ENCODE data around the gene WDR17.
A peak's percentile ranks its signal among the peaks of the same experiment; 100 is the strongest.

The WDR17 gene

GRCh38 chr4:176052744-176053143, 12.9 kb upstream of the WDR17 start:
- ATAC-seq (replicated peaks), result peak; percentile 99 to 100
- Mint-ChIP-seq H3K4me3 (peak overlapping the region; percentile 26 to 54), H3K27me3 (peaks cover 6 to 7% of the 10 kb centered on the region in 2 donors)

GRCh38 chr4:176053785-176054184, 11.9 kb upstream of the WDR17 start:
- Mint-ChIP-seq H3K4me3 (no peak overlapping the region), H3K9me3 (no peaks in the 10 kb centered on the region), H3K36me3 (no peaks in the 10 kb centered on the region), H3K27me3 (peaks cover 0 to under 1% of the 10 kb centered on the region in 2 donors), H3K27ac (no peak overlapping the region), H3K4me1 (peaks cover 9 to 17% of the 10 kb centered on the region in 2 donors)
- no peak for DNase-seq
- no peak for ATAC-seq (replicated peaks)

More at GRCh38 chr4:176052744-176053143, 12.9 kb upstream of the WDR17 start:
- Mint-ChIP-seq H3K9me3 (no peaks in the 10 kb centered on the region), H3K27ac (peak overlapping the region; percentile 71), H3K36me3 (no peaks in the 10 kb centered on the region), H3K4me1 (peaks cover 9 to 17% of the 10 kb centered on the region in 2 donors)
- DNase-seq, result peak; percentile 4

GRCh38 chr4:176054942-176055341, 10.7 kb upstream of the WDR17 start:
- Mint-ChIP-seq H3K27me3 (peaks cover 3% of the 10 kb centered on the region in 2 donors), H3K27ac (no peak overlapping the region), H3K36me3 (no peaks in the 10 kb centered on the region), H3K4me3 (no peak overlapping the region), H3K9me3 (no peaks in the 10 kb centered on the region), H3K4me1 (peaks cover 9 to 17% of the 10 kb centered on the region in 2 donors)
- ATAC-seq (replicated peaks), result no peak
- no peak for DNase-seq

GRCh38 chr4:176063718-176064117, 1.9 kb upstream of the WDR17 start:
- ATAC-seq (replicated peaks), result no peak
- no peaks in the 10 kb centered on the region for H3K9me3 Mint-ChIP-seq
- no peaks in the 10 kb centered on the region for H3K36me3 Mint-ChIP-seq

GRCh38 chr4:176064539-176064938, 1.1 kb upstream of the WDR17 start:
- H3K27me3 Mint-ChIP-seq, result peaks cover 5 to 21% of the 10 kb centered on the region in 2 donors
- H3K36me3 Mint-ChIP-seq, result no peaks in the 10 kb centered on the region
- H3K27ac Mint-ChIP-seq, result no peak overlapping the region
- DNase-seq (no peak), ATAC-seq (replicated peaks) (no peak)
- no peaks in the 10 kb centered on the region for H3K9me3 Mint-ChIP-seq
- H3K4me1 Mint-ChIP-seq, result peaks cover 7 to 12% of the 10 kb centered on the region in 2 donors
- H3K4me3 Mint-ChIP-seq, result no peak overlapping the region

More at GRCh38 chr4:176063718-176064117, 1.9 kb upstream of the WDR17 start:
- H3K27ac Mint-ChIP-seq, result no peak overlapping the region
- no peak overlapping the region for H3K4me3 Mint-ChIP-seq
- H3K4me1 Mint-ChIP-seq, result peaks cover 7 to 12% of the 10 kb centered on the region in 2 donors
- DNase-seq, result no peak
- peaks cover 5 to 21% of the 10 kb centered on the region in 2 donors for H3K27me3 Mint-ChIP-seq

- Mint-ChIP-seq H3K36me3 (no peaks in the 10 kb centered on the region), H3K27ac (no peak overlapping the region), H3K4me3 (no peak overlapping the region), H3K27me3 (peaks cover 0 to 21% of the 10 kb centered on the region in 2 donors), H3K9me3 (no peaks in the 10 kb centered on the region), H3K4me1 (peaks cover 7 to 12% of the 10 kb centered on the region in 2 donors)
- DNase-seq (no peak), ATAC-seq (replicated peaks) (no peak)
Observed at GRCh38 chr4:176066757-176067156, 1.1 kb downstream of the WDR17 start.

GRCh38 chr4:176077561-176077960, 11.9 kb downstream of the WDR17 start:
- Mint-ChIP-seq H3K27me3 (peaks cover 12 to 13% of the 10 kb centered on the region in 2 donors), H3K9me3 (no peaks in the 10 kb centered on the region), H3K4me1 (no peaks in the 10 kb centered on the region), H3K36me3 (no peaks in the 10 kb centered on the region), H3K4me3 (no peak overlapping the region), H3K27ac (no peak overlapping the region)
- ATAC-seq (replicated peaks), result no peak
- DNase-seq, result no peak

- Mint-ChIP-seq H3K27me3 (peaks cover 2 to 9% of the 10 kb centered on the region in 2 donors), H3K9me3 (no peaks in the 10 kb centered on the region), H3K4me3 (no peak overlapping the region), H3K27ac (no peak overlapping the region), H3K36me3 (no peaks in the 10 kb centered on the region), H3K4me1 (peaks cover 4 to 6% of the 10 kb centered on the region in 2 donors)
- ATAC-seq (replicated peaks) (no peak), DNase-seq (no peak)
Observed at GRCh38 chr4:176084769-176085168, 19.1 kb downstream of the WDR17 start.

- DNase-seq (peak; percentile 3), ATAC-seq (replicated peaks) (peak; percentile 87 to 93)
- Mint-ChIP-seq H3K27ac (no peak overlapping the region), H3K27me3 (no peaks in the 10 kb centered on the region), H3K9me3 (peaks cover 8 to 11% of the 10 kb centered on the region in 2 donors), H3K36me3 (peaks cover 0 to 3% of the 10 kb centered on the region in 2 donors), H3K4me1 (peaks cover 6 to 11% of the 10 kb centered on the region in 2 donors), H3K4me3 (no peak overlapping the region)
Observed at GRCh38 chr4:176090115-176090514, 24.5 kb downstream of the WDR17 start.

GRCh38 chr4:176099314-176099713, 33.7 kb downstream of the WDR17 start:
- DNase-seq (no peak), ATAC-seq (replicated peaks) (no peak)
- Mint-ChIP-seq H3K4me3 (no peak overlapping the region), H3K36me3 (peaks cover 5% of the 10 kb centered on the region in 2 donors), H3K9me3 (peaks cover 12 to 15% of the 10 kb centered on the region in 2 donors), H3K27ac (no peak overlapping the region), H3K27me3 (peaks cover 9 to 10% of the 10 kb centered on the region in 2 donors), H3K4me1 (peaks cover 0 to 2% of the 10 kb centered on the region in 2 donors)

GRCh38 chr4:176102414-176103063, 36.9 kb downstream of the WDR17 start:
- no peak overlapping the region for H3K4me3 Mint-ChIP-seq
- H3K27ac Mint-ChIP-seq, result no peak overlapping the region
- DNase-seq (no peak), ATAC-seq (replicated peaks) (no peak)
- H3K27me3 Mint-ChIP-seq, result peaks cover 9 to 10% of the 10 kb centered on the region in 2 donors
- H3K9me3 Mint-ChIP-seq, result peaks cover 12 to 15% of the 10 kb centered on the region in 2 donors
- H3K36me3 Mint-ChIP-seq, result peaks cover 5% of the 10 kb centered on the region in 2 donors
- H3K4me1 Mint-ChIP-seq, result peaks cover 0 to 2% of the 10 kb centered on the region in 2 donors

GRCh38 chr4:176107695-176108094, 42.1 kb downstream of the WDR17 start:
- peaks cover 0 to 5% of the 10 kb centered on the region in 2 donors for H3K36me3 Mint-ChIP-seq
- DNase-seq (no peak), ATAC-seq (replicated peaks) (no peak)
- H3K27me3 Mint-ChIP-seq, result peaks cover 4 to 9% of the 10 kb centered on the region in 2 donors
- H3K4me1 Mint-ChIP-seq, result no peaks in the 10 kb centered on the region
- no peak overlapping the region for H3K4me3 Mint-ChIP-seq
- H3K9me3 Mint-ChIP-seq, result peaks cover 8 to 9% of the 10 kb centered on the region in 2 donors
- no peak overlapping the region for H3K27ac Mint-ChIP-seq

GRCh38 chr4:176123710-176124407, 58.2 kb downstream of the WDR17 start:
- Mint-ChIP-seq H3K27me3 (no peaks in the 10 kb centered on the region), H3K27ac (peak overlapping the region; percentile 70), H3K9me3 (no peaks in the 10 kb centered on the region), H3K4me1 (peaks cover 7 to 10% of the 10 kb centered on the region in 2 donors), H3K36me3 (no peaks in the 10 kb centered on the region), H3K4me3 (peak overlapping the region in 1 of 2 donors; percentile 52)
- no peak for DNase-seq
- peak; percentile 98 to 99 for ATAC-seq (replicated peaks)

- Mint-ChIP-seq H3K9me3 (no peaks in the 10 kb centered on the region), H3K36me3 (no peaks in the 10 kb centered on the region), H3K27ac (no peak overlapping the region), H3K27me3 (no peaks in the 10 kb centered on the region), H3K4me3 (no peak overlapping the region), H3K4me1 (peaks cover 7 to 10% of the 10 kb centered on the region in 2 donors)
- DNase-seq (no peak), ATAC-seq (replicated peaks) (no peak)
Observed at GRCh38 chr4:176125063-176125462, 59.4 kb downstream of the WDR17 start.

- Mint-ChIP-seq H3K4me1 (no peaks in the 10 kb centered on the region), H3K9me3 (no peaks in the 10 kb centered on the region), H3K27ac (no peak overlapping the region), H3K27me3 (no peaks in the 10 kb centered on the region), H3K4me3 (no peak overlapping the region), H3K36me3 (no peaks in the 10 kb centered on the region)
- DNase-seq (no peak), ATAC-seq (replicated peaks) (no peak)
Observed at GRCh38 chr4:176134670-176135069, 69.0 kb downstream of the WDR17 start.

Measured in stimulated activated naive B cell treated with anti-CD40 and anti-IgM and Interleukin-4, amounts not matched to agents 10 μg/mL and 1 μg/mL and 100 μg/mL, for 72 hours (primary cell).